ENCODE measurements around the gene MAGEA9B.
"Not testable (repeated sequence)": the region's sequence is repeated elsewhere in the genome, so short reads cannot be mapped to it uniquely, and the experiment has no call there.

Gene MAGEA9B

DNA sequence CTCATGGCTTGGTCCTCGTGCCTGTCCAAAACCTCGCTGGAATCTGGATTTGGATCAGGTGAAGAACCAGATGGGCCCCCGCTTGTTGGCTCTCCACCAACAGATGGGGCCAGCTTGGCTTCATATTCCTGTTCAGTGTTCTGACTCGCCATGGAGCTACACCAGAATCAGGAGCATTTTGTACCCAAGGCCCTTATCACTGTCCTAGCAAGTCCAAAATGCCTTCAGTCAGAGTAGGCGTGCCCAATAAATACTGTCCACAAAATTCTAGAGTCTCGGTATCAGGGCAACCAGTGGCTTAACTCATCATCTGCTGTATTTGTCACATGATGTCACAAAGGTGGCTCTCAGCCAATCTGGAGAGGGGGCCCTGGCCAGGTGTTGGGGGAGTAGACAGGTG, 37.6 kb downstream of the MAGEA9B start, which contains the start of gene HSFX3:
Gene HSFX3 (minus strand): TSS at position 224 of the 400 bp plus-strand sequence. CDS start 72 bp downstream, at position 152.
- H3K27ac Mint-ChIP-seq, H3K4me3 Mint-ChIP-seq, H3K4me1 Mint-ChIP-seq, DNase-seq, ATAC-seq, H3K27me3 Mint-ChIP-seq, H3K9me3 Mint-ChIP-seq: not testable (repeated sequence)

DNA sequence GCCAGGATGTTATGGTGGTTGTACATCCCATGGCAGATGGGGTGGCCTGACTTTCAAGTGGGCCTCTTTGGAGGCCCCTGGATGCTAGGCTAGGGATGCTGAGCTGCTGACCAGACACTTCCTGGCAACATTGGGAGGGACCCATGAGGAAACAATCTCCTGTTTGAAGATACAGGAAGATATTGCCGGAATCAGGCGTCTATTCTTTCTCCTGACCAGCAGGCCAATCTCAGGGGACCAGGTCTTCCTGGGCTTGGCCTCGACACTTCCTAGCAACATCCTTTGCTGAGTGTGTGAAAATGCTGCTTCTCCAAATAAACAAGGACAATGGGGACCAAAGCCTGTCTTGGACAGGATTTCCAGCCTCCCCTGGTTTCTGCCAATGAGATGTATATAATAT, 39.5 kb downstream of the MAGEA9B start:
- not testable (repeated sequence) for H3K4me1 Mint-ChIP-seq, ATAC-seq, DNase-seq, H3K9me3 Mint-ChIP-seq, H3K27me3 Mint-ChIP-seq, H3K27ac Mint-ChIP-seq, H3K4me3 Mint-ChIP-seq

DNA sequence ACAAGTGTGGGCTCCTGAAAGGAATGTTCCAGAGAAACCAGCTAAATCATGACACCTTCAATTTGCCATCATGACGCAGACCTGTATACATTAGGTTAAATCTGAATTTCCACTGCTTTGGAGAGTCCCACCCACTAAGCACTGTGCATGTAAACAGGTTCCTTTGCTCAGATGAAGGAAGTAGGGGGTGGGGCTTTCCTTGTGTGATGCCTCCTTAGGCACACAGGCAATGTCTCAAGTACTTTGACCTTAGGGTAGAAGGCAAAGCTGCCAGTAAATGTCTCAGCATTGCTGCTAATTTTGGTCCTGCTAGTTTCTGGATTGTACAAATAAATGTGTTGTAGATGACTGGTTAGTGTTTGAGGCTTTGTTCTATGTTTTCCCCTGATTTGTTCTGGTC, 40.3 kb downstream of the MAGEA9B start:
- H3K4me3 Mint-ChIP-seq, ATAC-seq, H3K27me3 Mint-ChIP-seq, H3K4me1 Mint-ChIP-seq, DNase-seq, H3K27ac Mint-ChIP-seq, H3K9me3 Mint-ChIP-seq: not testable (repeated sequence)

DNA sequence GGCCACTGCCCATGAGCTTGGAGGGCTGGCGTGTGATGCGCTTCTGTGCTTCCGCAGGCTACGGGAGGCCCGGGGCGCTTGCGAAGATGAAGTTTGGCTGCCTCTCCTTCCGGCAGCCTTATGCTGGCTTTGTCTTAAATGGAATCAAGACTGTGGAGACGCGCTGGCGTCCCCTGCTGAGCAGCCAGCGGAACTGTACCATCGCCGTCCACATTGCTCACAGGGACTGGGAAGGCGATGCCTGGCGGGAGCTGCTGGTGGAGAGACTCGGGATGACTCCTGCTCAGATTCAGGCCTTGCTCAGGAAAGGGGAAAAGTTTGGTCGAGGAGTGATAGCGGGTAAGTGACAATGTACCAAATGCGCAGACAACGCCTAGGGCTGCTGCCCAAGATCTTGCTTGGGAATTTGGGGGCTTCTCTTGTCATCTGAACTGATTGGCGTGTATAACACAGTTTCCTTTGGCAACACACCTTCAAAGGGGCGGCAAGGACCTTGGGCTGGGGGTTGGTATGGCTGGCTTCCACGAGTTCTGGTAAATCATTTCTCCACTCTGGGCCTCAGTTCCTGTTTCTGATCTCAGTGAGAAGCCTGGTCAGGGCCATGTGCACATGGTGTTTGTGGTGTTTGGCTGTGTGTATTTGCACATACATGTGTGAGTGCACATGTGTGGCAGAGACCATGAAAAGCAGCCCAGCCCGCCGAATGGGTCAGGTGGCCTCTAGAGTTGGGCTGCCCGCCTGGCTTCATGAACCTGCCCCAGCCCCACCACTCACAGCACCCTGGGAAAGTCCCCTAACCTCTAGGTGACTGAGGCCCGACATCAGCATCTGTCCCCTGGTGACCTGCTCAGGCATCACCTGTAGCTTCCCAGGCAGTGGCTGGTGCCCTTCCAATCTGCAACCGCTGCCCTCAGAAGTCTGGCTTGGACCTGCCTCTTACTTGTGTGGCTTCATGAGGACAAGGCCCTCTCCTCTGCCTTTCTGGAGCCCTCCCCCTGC, 41.4 kb downstream of the MAGEA9B start:
- H3K9me3 Mint-ChIP-seq, H3K27me3 Mint-ChIP-seq, H3K27ac Mint-ChIP-seq, ATAC-seq, DNase-seq, H3K4me1 Mint-ChIP-seq, H3K4me3 Mint-ChIP-seq: not testable (repeated sequence)

DNA sequence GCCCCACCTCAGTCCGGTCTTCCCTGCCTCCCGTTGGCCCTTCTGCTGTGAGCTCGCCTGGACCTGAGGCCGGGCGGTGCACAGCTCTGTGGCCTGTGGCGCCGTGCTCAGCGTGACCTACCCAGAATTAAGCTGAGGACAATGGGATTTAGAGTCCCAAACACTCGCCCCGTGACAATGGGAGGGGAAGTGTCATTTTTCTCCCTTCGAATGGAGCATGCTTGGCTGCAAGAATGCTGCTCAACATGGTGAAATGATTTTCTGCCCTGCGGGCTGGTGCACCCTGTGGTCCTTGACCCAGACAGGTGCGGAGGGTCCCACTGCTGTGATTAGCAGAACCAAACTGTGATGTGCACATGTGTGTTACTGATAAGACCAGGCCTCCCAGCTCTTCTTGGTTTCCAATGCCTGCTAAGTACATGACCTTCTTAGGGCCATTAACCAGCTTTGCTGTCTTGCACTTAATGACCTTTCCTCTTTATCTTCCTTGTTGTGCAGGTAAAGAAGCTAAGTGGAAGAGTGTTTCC, 45.7 kb downstream of the MAGEA9B start:
- Mint-ChIP-seq H3K27ac (peak overlapping the region; percentile 96 to 100), H3K4me1 (peaks cover 17% of the 10 kb centered on the region), H3K4me3 (peak overlapping the region; percentile 88 to 93), H3K9me3 (no peaks in the 10 kb centered on the region), H3K27me3 (no peaks in the 10 kb centered on the region)
- ATAC-seq (no peak), DNase-seq (no peak)

DNA sequence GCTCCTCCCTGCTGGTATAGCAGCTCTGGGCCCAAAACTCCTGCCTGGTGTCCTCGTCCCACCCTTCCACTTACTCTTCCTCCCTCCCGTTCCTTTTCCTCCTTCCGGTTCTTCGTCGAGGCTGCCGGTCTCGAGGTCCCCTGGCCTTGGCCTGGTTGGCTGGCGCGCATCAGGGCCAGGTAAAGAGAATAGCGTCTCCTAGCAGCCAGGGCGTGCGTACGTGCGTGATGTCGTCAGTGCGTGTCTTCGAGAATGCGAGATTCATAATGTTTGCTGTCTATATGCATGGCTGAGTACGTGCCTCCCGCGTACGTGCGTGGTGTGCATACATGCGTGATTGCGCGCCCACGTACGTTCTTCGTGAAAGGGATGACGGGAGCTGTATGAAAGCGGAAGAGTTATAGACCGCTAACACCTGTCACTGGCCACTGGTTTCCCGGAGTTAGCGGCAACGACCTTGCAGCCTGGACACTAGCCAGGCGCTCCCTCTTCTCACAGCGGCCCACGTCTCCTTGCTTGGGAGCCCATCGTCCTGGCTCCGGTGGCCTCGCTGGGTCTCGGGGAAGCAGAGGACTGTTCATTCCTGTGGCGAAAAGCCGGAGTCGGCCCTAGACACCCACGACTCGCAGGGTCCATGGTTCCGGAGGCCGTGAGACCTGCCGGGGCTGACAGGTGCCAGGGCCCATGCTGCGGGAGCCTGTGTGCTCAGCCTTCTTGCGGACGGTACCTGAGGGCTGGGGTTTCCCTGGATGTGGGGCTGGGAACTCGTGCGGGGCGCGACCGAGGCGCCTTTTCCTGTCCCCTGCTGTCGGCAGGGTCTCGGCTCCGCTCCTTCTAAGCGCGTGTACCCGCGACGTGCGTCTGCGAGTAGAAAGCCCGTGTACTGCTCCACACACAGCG, 46.4 kb downstream of the MAGEA9B start, which contains the start of gene EOLA1:
Gene EOLA1 (plus strand): TSS at position 392 of the 900 bp plus-strand sequence. CDS start 4,619 bp downstream, outside the sequence.
- H3K4me3 Mint-ChIP-seq, result peak within 1 kb of the TSS; percentile 93 to 96
- DNase-seq (peak; percentile 84 to 92), ATAC-seq (peak; percentile 90)
- H3K27me3 Mint-ChIP-seq, result no peaks in the 10 kb centered on the region
- H3K27ac Mint-ChIP-seq, result peak within 1 kb of the TSS; percentile 96 to 100
- no peaks in the 10 kb centered on the region for H3K9me3 Mint-ChIP-seq
- peaks cover 17% of the 10 kb centered on the region for H3K4me1 Mint-ChIP-seq

DNA sequence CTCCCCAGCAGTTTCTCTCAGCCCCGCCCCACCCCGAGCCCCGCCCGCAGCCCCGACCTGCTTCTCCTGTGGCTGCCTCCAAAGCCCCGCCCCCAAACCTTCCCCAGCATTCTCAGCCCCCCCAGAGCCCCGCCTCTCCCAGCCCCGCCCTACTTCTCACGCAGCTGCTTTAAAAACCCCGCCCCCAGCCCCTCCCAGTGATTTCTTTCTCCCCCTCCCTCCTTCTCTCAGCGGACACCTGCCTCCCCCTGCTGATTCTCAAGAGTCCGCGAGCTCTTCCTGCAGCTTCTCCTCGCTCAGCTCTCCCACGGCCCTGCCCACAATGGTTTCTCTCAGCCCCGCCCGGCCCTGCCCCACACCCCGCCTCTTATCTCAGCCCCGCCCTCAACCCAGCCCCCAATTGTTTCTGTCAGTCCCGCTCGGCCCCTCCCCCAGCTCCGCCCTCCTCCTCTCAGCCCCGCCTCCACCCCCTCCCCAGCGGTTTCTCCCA, 47.1 kb downstream of the MAGEA9B start:
- DNase-seq (peak; percentile 81 to 85), ATAC-seq (peak; percentile 57)
- Mint-ChIP-seq H3K27ac (peak overlapping the region; percentile 96 to 100), H3K4me1 (peaks cover 11% of the 10 kb centered on the region), H3K27me3 (no peaks in the 10 kb centered on the region), H3K9me3 (no peaks in the 10 kb centered on the region), H3K4me3 (peak overlapping the region; percentile 88 to 93)

DNA sequence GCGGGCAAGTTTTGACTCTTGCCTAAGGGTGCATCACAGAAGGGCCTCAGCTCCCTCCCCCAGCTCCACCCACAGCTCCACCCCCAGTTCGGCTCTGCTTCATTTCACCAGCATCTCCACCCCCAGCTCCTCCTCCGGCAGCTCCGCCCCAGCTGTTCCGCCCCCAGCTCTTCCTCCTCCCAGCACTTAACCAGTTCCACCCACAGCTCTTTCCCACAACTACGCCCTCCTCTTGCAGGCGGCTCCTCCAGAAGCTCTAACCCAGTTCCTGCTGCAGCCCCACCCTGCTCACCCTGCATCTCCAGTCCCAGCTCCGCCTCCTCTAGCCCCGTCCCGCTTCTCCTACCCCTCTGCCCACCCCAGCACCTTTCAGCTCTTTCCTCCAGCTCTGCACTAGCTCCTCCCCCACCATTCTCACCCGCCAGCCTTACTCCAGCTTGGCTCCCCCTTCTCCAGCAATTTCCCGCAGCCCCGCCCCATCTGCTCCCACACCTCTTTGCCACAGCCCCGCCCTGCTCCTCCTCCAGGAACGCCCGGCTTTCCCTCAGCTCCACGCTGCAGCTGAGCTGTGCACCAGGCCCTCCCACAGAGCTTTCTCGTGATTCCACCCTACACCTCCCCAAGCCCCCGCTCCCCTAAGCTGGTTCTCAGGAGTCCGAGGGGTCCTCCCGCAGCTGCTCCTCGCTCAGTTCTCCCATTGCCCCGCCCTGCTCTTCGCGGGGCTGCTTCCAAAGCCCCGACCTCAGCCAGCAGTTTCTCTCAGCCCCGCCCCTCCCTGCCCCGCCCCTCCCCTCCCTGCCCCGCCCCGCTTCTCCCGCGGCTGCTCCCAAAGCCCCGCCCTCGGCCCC, 47.8 kb downstream of the MAGEA9B start:
- DNase-seq, result peak; percentile 77 to 88
- H3K9me3 Mint-ChIP-seq, result no peaks in the 10 kb centered on the region
- H3K4me3 Mint-ChIP-seq, result peak overlapping the region; percentile 93 to 96
- peak; percentile 65 for ATAC-seq
- H3K27me3 Mint-ChIP-seq, result no peaks in the 10 kb centered on the region
- peaks cover 11% of the 10 kb centered on the region for H3K4me1 Mint-ChIP-seq
- H3K27ac Mint-ChIP-seq, result peak overlapping the region; percentile 86 to 89

DNA sequence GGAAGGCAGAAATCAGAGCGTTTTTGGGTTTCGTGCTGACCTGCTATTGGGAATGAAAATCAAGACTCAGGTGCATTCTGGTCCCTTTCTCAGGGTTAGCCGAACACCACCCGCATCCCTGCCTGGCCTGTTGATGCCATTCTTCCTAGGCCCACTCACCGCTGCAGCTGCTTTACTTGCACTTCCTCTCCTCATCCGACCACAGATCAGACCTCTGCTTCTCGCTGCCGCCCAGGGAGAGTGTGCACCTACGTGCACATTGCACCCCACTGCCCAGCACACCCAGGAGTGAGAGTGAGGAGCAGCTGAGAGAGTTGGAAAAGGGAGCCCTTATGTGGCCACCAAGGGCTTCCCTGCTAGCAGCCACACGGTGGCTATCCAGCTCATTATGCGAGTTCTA, 49.8 kb downstream of the MAGEA9B start:
- peaks cover 14% of the 10 kb centered on the region for H3K4me1 Mint-ChIP-seq
- ATAC-seq, H3K27ac Mint-ChIP-seq, H3K4me3 Mint-ChIP-seq, DNase-seq, H3K9me3 Mint-ChIP-seq, H3K27me3 Mint-ChIP-seq: not testable (repeated sequence)

DNA sequence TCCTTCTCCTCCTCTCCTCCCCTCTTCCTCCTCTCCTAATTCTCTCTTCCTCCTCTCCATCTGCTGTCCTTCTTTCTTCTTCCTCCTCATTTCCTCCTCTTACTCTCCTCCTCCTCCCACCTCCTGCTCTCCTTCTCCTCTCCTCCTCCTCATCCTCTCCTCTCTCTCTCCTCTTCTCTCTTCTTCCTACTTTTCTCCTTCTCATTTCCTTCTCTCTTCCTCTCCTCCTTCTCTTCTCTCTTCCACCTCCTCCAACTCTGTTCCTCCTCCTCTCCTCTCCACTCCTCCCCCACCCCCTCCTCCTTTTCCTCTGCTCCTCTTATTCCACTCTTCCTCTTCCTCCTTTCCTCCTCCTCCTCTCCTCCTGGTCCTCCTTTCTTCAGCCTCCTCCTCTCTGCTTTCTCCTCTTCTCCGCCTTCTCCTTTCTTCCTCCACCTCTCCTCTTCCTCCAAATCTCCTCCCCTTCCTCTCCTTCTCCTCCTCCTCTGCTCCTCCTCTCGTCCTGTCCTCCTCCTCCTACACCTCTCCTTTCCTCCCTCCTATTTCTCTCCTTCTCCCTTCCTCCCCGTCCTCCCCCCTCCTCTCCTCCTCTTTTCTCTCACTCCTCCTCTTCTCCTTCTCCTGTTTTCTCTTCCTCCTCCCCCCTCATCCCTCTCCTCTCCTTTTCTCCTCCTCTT, 52.2 kb downstream of the MAGEA9B start:
- not testable (repeated sequence) for H3K27ac Mint-ChIP-seq, H3K4me3 Mint-ChIP-seq, H3K9me3 Mint-ChIP-seq, H3K27me3 Mint-ChIP-seq, ATAC-seq, DNase-seq
- H3K4me1 Mint-ChIP-seq, result peaks cover 30% of the 10 kb centered on the region

DNA sequence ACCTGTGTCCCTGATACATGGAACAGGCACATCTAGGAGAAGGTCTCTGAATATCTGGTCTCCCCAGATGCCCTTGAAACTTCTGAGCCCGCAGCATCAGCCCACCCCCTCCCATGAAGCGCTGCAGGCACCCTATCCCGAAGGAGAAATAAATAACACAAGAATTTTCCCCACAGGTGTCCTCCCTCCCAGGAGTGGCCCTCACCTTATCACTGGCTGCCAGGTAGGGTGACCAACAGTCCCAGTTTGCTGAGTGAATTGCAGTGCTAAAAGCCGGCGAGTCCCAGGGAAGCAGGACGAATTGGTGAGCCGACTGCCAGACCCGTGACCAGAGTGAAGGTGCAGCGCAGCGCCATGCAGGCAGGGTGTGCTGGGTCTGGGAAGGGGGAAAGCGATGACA, 53.3 kb downstream of the MAGEA9B start:
- ATAC-seq, result not testable (repeated sequence)

DNA sequence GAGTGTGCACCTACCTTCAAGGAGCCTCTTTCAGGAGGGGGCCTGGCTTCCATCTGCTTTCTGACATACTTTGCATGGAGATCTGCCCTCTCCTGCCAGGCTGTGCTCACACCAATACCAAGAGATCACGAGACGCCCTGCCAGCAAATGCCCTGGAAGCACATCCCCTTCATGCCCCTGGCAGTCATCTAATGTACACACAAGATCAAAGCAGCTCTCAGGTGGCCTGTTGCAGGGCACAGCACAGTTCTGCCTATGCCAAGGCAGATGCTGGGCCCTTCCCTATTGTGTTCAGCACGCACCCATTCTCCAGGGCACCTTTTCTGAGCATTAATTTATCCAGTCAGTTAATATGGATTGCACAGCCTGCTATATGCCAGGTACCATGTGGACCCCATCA, 54.4 kb downstream of the MAGEA9B start:
- ATAC-seq, DNase-seq, H3K27me3 Mint-ChIP-seq, H3K4me3 Mint-ChIP-seq, H3K9me3 Mint-ChIP-seq, H3K27ac Mint-ChIP-seq: not testable (repeated sequence)
- H3K4me1 Mint-ChIP-seq, result peaks cover 19% of the 10 kb centered on the region

More for the DNA sequence above, 53.3 kb downstream of the MAGEA9B start:
- H3K27ac Mint-ChIP-seq, H3K4me3 Mint-ChIP-seq, DNase-seq, H3K9me3 Mint-ChIP-seq, H3K27me3 Mint-ChIP-seq: not testable (repeated sequence)
- H3K4me1 Mint-ChIP-seq, result peaks cover 22% of the 10 kb centered on the region
